WTC11 (cell line): ENCODE measurements around the gene HOXB3. TPM values are rescaled to one million over a fixed set of nuclear protein-coding genes. Genes with fewer than 3 reads are reported as not detected.

Experiments
- ATAC-seq: fragments of 200-7000 bp; cut with Tn5 transposase; 2 replicates; pipeline ENCODE4 v1.10.0; 2021; ENCODE audit warnings: mild to moderate bottlenecking, moderate library complexity
- CTCF ChIA-PET: fragments of 300-600 bp; sonication (Branson Sonifier 250); formaldehyde crosslinking; loops from one replicate; lab custom pipeline; 2021; ENCODE audit warnings: antibody characterized with exemption; lab: Charles Lee
- POLR2A ChIA-PET: fragments of 350-600 bp; sonication (Branson Sonifier 250); formaldehyde crosslinking; loops from one replicate; lab custom pipeline; 2021; ENCODE audit warnings: antibody characterized with exemption; lab: Charles Lee
- DNase-seq: peaks from one replicate; pipeline ENCODE4 v3.0.0; 2021; ENCODE audit warnings: low spot score
- H3K27ac Mint-ChIP-seq: 2 replicates; pipeline ENCODE4 v1.8.0; 2021; ENCODE audit warnings: mixed read lengths
- H3K27me3 Mint-ChIP-seq: 2 replicates; pipeline ENCODE4 v1.8.0; 2021; ENCODE audit warnings: low read depth, mild to moderate bottlenecking, moderate library complexity, mixed read lengths
- H3K36me3 Mint-ChIP-seq: 2 replicates; pipeline ENCODE4 v1.8.0; 2021; ENCODE audit warnings: mixed read lengths
- H3K4me1 Mint-ChIP-seq: 2 replicates; pipeline ENCODE4 v1.8.0; 2022; ENCODE audit warnings: mixed read lengths
- H3K4me3 Mint-ChIP-seq: 2 replicates; pipeline ENCODE4 v1.8.0; 2021; ENCODE audit warnings: mild to moderate bottlenecking, moderate library complexity, mixed read lengths
- H3K9me3 Mint-ChIP-seq: 2 replicates; pipeline ENCODE4 v1.8.0; 2021; ENCODE audit warnings: mixed read lengths
- AR ChIP-seq: fragments of 250-450 bp; sonication (Bioruptor Pico); IDR thresholded peaks from 2 replicates; pipeline ENCODE4 v1.9.0; 2021; ENCODE audit warnings: mild to moderate bottlenecking
- ATF6 ChIP-seq: sonication (generic); formaldehyde crosslinking; IDR thresholded peaks from 2 replicates; pipeline ENCODE4 v1.8.1; 2023; ENCODE audit warnings: mild to moderate bottlenecking, missing genetic modification reagents
- CBFB ChIP-seq: sonication (generic); formaldehyde crosslinking; IDR thresholded peaks from 2 replicates; pipeline ENCODE4 v1.8.1; 2022; ENCODE audit warnings: mild to moderate bottlenecking, low read depth, missing genetic modification reagents
- CDX4 ChIP-seq: fragments of 250-450 bp; sonication (Bioruptor Pico); IDR thresholded peaks from 2 replicates; pipeline ENCODE4 v1.9.0; 2021; ENCODE audit warnings: moderate library complexity, mild to moderate bottlenecking, inconsistent platforms, borderline replicate concordance
- ELF4 ChIP-seq: sonication (generic); formaldehyde crosslinking; IDR thresholded peaks from 2 replicates; pipeline ENCODE4 v1.8.1; 2022; ENCODE audit warnings: low read depth, mild to moderate bottlenecking, moderate library complexity, missing genetic modification reagents
- EMX1 ChIP-seq: fragments of 250-450 bp; sonication (Bioruptor Pico); IDR thresholded peaks from 2 replicates; pipeline ENCODE4 v1.8.0; 2021; ENCODE audit warnings: mild to moderate bottlenecking
- FOXJ3 ChIP-seq: sonication (generic); formaldehyde crosslinking; IDR thresholded peaks from 2 replicates; pipeline ENCODE4 v1.9.0; 2021; ENCODE audit warnings: missing genetic modification reagents, mild to moderate bottlenecking, borderline replicate concordance
- FOXK1 ChIP-seq: sonication (generic); formaldehyde crosslinking; IDR thresholded peaks from 2 replicates; pipeline ENCODE4 v1.8.0; 2022; ENCODE audit warnings: mild to moderate bottlenecking, moderate library complexity, missing genetic modification reagents
- FOXP1 ChIP-seq: sonication (generic); formaldehyde crosslinking; IDR thresholded peaks from 2 replicates; pipeline ENCODE4 v1.8.0; 2022; ENCODE audit warnings: missing genetic modification reagents, mild to moderate bottlenecking, moderate library complexity, borderline replicate concordance
- FOXP4 ChIP-seq: sonication (generic); formaldehyde crosslinking; IDR thresholded peaks from 2 replicates; pipeline ENCODE4 v1.8.0; 2022; ENCODE audit warnings: mild to moderate bottlenecking, missing genetic modification reagents
- IRF2 ChIP-seq: sonication (generic); formaldehyde crosslinking; IDR thresholded peaks from 2 replicates; pipeline ENCODE4 v1.8.0; 2022; ENCODE audit warnings: low read depth, missing genetic modification reagents, borderline replicate concordance
- MXD4 ChIP-seq: fragments of 250-450 bp; sonication (Bioruptor Pico); IDR thresholded peaks from 2 replicates; pipeline ENCODE4 v1.8.0; 2021; ENCODE audit warnings: mild to moderate bottlenecking, moderate library complexity, borderline replicate concordance
- NFATC4 ChIP-seq: fragments of 250-450 bp; sonication (Bioruptor Pico); IDR thresholded peaks from 2 replicates; pipeline ENCODE4 v1.9.0; 2021; ENCODE audit warnings: mild to moderate bottlenecking
- PRDM15 ChIP-seq: sonication (generic); formaldehyde crosslinking; IDR thresholded peaks from 2 replicates; pipeline ENCODE4 v1.8.0; 2022; ENCODE audit warnings: missing genetic modification reagents
- RELA ChIP-seq: sonication (generic); formaldehyde crosslinking; IDR thresholded peaks from 2 replicates; pipeline ENCODE4 v1.8.1; 2022; ENCODE audit warnings: missing genetic modification reagents, mild to moderate bottlenecking, borderline replicate concordance
- SP1 ChIP-seq: sonication (generic); formaldehyde crosslinking; conservative IDR thresholded peaks from 2 replicates; pipeline ENCODE4 v1.8.1; 2022; ENCODE audit warnings: missing genetic modification reagents
- TEAD1 ChIP-seq: sonication (generic); formaldehyde crosslinking; IDR thresholded peaks from 2 replicates; pipeline ENCODE4 v1.8.0; 2022; ENCODE audit warnings: mild to moderate bottlenecking, missing genetic modification reagents
- ZNF138 ChIP-seq: sonication (generic); formaldehyde crosslinking; conservative IDR thresholded peaks from 2 replicates; pipeline ENCODE4 v1.8.1; 2022; ENCODE audit warnings: mild to moderate bottlenecking, moderate library complexity, missing genetic modification reagents
- ZNF219 ChIP-seq: sonication (generic); formaldehyde crosslinking; IDR thresholded peaks from 2 replicates; pipeline ENCODE4 v1.8.0; 2023; ENCODE audit warnings: missing genetic modification reagents, mild to moderate bottlenecking, borderline replicate concordance
- ZNF263 ChIP-seq: sonication (generic); formaldehyde crosslinking; IDR thresholded peaks from 2 replicates; pipeline ENCODE4 v1.8.1; 2022; ENCODE audit warnings: low read depth, mild to moderate bottlenecking, moderate library complexity, missing genetic modification reagents
- ZNF396 ChIP-seq: fragments of 250-450 bp; sonication (Bioruptor Pico); IDR thresholded peaks from 2 replicates; pipeline ENCODE4 v1.8.0; 2021; ENCODE audit warnings: mild to moderate bottlenecking, moderate library complexity, borderline replicate concordance
- ZNF416 ChIP-seq: fragments of 250-450 bp; sonication (Bioruptor Pico); IDR thresholded peaks from 2 replicates; pipeline ENCODE4 v1.9.0; 2021; ENCODE audit warnings: mild to moderate bottlenecking, inconsistent platforms
- ZNF423 ChIP-seq: fragments of 250-450 bp; sonication (Bioruptor Pico); IDR thresholded peaks from 2 replicates; pipeline ENCODE4 v2.1.2; 2022; ENCODE audit warnings: mild to moderate bottlenecking, moderate library complexity
- total RNA-seq: library from RNA; stranded (reverse); gene quantifications from 3 replicates; pipeline ENCODE4 v1.2.3, GENCODE V29; 2021
- TF ChIP-seq, protein P1 (sequence below): fragments of 250-450 bp; sonication (Bioruptor Pico); IDR thresholded peaks from 2 replicates; pipeline ENCODE4 v2.1.2; 2022; ENCODE audit warnings: mild to moderate bottlenecking, moderate library complexity

Gene HOXB3
- total RNA-seq, 1 experiment from 2014 or later, result 0.09 TPM

DNA sequence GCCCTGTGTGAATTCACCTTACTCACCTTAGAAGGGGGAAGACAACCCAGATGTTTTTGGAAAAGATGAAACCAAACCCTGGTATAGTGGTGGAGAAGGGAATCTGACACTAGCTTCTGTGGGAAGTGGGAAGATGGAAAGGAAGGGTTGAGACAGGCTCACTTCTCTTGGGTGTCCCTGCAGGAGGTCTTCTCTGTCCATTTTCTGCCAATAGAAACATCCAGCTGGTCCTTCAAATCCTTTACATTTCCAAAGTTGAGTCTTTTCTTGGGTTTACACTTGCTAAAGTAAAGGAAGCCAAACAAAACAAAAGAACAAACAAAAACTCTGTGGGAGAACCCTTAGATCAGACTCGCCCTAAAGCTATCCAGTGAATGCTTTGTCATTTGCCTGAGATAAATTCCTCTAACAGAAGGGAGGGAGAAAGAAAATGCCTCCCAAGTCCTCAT, 69.4 kb downstream of the HOXB3 start:
- 0 out of 2 replicates have a peak overlapping the region, but pooled peaks have one; percentile 13 for H3K4me3 Mint-ChIP-seq
- CTCF ChIA-PET, result interaction anchor here (0.9 to 1.4 kb wide), 4 partner anchors 19 to 204 kb away, joined by 3 to 5 read pairs (median 3); no protein-coding TSS in a partner anchor
- DNase-seq, result no peak
- no peak for TF ChIP-seq IRF2 (CRISPR knock-in tag)
- TF ChIP-seq AR, result no peak
- 0 out of 2 replicates have a peak, but pooled peaks have one; percentile 18 for TF ChIP-seq TEAD1
- no peak for TF ChIP-seq ZNF263 (CRISPR knock-in tag)
- no peak for TF ChIP-seq FOXP1 (CRISPR knock-in tag)
- no peak for TF ChIP-seq PRDM15 (CRISPR knock-in tag)
- TF ChIP-seq ZNF423, result 0 out of 2 replicates have a peak, but pooled peaks have one; percentile 50
- no peak for TF ChIP-seq ZNF416 (CRISPR knock-in tag)
- TF ChIP-seq RELA (CRISPR knock-in tag), result no peak
- no peak for TF ChIP-seq ZNF396 (CRISPR knock-in tag)
- TF ChIP-seq MXD4 (CRISPR knock-in tag), result no peak
- TF ChIP-seq ZNF219 (CRISPR knock-in tag), result no peak
- TF ChIP-seq EMX1, result no peak
- TF ChIP-seq ZNF138 (CRISPR knock-in tag), result no peak
- TF ChIP-seq CDX4, result no peak
- TF ChIP-seq, all 79 proteins: peak for 2
- H3K36me3 Mint-ChIP-seq, result no peaks in the 10 kb centered on the region
- POLR2A ChIA-PET, result no interaction called here
- H3K4me1 Mint-ChIP-seq, result peaks cover 51% of the 10 kb centered on the region
- H3K9me3 Mint-ChIP-seq, result no peaks in the 10 kb centered on the region
- peak; percentile 66 for ATAC-seq
- peak overlapping the region; percentile 40; the same call in 1 of the 2 replicates for H3K27ac Mint-ChIP-seq
- H3K27me3 Mint-ChIP-seq, result peaks cover 95% of the 10 kb centered on the region

GRCh38 chr17:48519427-48519826, 70.6 kb downstream of the HOXB3 start:
- peaks cover 63% of the 10 kb centered on the region for H3K4me1 Mint-ChIP-seq
- CTCF ChIA-PET, result interaction anchor here (0.6 to 1.1 kb wide), 2 partner anchors 15 to 47 kb away, joined by 3 read pairs; no protein-coding TSS in a partner anchor
- POLR2A ChIA-PET, result interaction anchor here (0.6 kb wide), 1 partner anchor 33 kb away, joined by 3 read pairs; no protein-coding TSS in a partner anchor
- no peak for DNase-seq
- H3K27ac Mint-ChIP-seq, result no peak overlapping the region
- no peak for ATAC-seq
- no peaks in the 10 kb centered on the region for H3K36me3 Mint-ChIP-seq
- H3K27me3 Mint-ChIP-seq, result peaks cover 92% of the 10 kb centered on the region
- H3K9me3 Mint-ChIP-seq, result no peaks in the 10 kb centered on the region
- no peak overlapping the region for H3K4me3 Mint-ChIP-seq
- no peak for TF ChIP-seq FOXJ3 (CRISPR knock-in tag)
- TF ChIP-seq, protein P1, sequence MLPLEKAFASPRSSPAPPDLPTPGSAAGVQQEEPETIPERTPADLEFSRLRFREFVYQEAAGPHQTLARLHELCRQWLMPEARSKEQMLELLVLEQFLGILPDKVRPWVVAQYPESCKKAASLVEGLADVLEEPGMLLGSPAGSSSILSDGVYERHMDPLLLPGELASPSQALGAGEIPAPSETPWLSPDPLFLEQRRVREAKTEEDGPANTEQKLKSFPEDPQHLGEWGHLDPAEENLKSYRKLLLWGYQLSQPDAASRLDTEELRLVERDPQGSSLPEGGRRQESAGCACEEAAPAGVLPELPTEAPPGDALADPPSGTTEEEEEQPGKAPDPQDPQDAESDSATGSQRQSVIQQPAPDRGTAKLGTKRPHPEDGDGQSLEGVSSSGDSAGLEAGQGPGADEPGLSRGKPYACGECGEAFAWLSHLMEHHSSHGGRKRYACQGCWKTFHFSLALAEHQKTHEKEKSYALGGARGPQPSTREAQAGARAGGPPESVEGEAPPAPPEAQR (CRISPR knock-in tag), result no peak
- TF ChIP-seq CBFB (CRISPR knock-in tag), result no peak
- TF ChIP-seq SP1 (CRISPR knock-in tag), result no peak
- no peak for TF ChIP-seq NFATC4
- TF ChIP-seq FOXP4 (CRISPR knock-in tag), result no peak
- no peak for TF ChIP-seq ELF4 (CRISPR knock-in tag)
- TF ChIP-seq FOXK1 (CRISPR knock-in tag), result no peak
- TF ChIP-seq IRF2 (CRISPR knock-in tag), result no peak
- no peak for TF ChIP-seq ATF6
